Omental fat pad (tissue), 4 donors: ENCODE data around the gene NYNRIN. TPM values are rescaled to one million over a fixed set of nuclear protein-coding genes. Genes with fewer than 3 reads are reported as not detected.

Source experiments
- ATAC-seq: fragments of 150-250 bp; one replicate; pipeline ENCODE4 v1.9.1; 2016; ENCODE audit warnings: mild to moderate bottlenecking, moderate library complexity; ENCODE audit not compliant: low FRiP score
- DNase-seq: peaks from one replicate; pipeline ENCODE4 v3.0.0-alpha.2; 2019; ENCODE audit warnings: low spot score
- total RNA-seq, 4 donors: library from RNA; depleted of rRNA; stranded (reverse); fragments of >200 nt; gene quantifications; one replicate each; pipeline ENCODE4 v1.1.0, GENCODE V29; 2016
- TF ChIP-seq, protein P1 (sequence below), 3 donors: fragments of 450-650 bp; IDR thresholded peaks; one replicate each; pipeline ENCODE4 v1.5.1; 2016 to 2017; ENCODE audit warnings: antibody characterized with exemption in 3 of 3, mild to moderate bottlenecking in 3 of 3, moderate library complexity in 2 of 3

The NYNRIN gene
- total RNA-seq, 4 donors from 2014 or later, result 4.6 to 24.9 (median 13.0) TPM

DNA sequence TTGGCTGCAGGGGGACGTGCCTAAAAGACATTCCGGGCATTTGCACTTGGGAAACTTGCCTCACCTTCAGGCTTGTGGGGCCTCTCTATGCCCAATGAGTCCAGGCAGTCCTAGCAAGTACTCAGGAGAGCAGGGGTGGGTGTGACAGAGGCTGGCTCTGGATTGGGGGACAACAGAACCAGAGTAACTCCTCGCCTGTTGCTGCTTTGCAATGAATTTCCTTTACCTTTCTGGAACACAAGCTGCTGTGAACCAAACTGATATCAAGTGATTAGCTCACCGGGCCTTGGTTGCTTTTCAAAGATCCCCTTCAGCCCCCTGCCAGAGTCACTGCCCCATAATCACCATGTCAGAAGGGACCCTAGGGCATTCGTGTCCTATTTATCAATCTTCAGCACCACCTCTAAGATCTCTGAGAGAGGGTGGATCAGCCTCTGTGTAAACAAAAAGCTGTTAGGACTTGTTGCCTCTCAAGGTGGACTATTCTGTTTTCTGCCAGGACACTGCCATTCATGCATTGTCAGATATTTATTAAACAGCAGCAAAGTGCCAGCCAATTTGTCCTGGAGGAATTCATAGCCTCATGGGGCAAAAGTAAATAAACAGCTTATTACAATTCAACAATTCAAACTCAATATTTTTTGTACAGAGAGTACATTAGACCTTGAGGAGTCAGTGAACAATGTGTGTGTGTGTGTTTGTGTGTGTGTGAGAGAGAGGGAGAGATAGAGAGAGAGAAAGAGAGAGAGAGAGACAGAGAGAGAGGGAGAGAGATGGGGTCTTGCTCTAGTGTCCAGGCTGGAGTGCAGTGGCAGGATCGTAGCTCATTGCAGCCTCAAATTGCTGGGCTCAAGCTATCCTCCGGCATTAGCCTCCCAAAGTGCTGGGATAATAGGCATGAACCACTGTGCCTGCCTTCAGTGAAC, 19.6 kb upstream of the NYNRIN start:
- TF ChIP-seq, protein P1, sequence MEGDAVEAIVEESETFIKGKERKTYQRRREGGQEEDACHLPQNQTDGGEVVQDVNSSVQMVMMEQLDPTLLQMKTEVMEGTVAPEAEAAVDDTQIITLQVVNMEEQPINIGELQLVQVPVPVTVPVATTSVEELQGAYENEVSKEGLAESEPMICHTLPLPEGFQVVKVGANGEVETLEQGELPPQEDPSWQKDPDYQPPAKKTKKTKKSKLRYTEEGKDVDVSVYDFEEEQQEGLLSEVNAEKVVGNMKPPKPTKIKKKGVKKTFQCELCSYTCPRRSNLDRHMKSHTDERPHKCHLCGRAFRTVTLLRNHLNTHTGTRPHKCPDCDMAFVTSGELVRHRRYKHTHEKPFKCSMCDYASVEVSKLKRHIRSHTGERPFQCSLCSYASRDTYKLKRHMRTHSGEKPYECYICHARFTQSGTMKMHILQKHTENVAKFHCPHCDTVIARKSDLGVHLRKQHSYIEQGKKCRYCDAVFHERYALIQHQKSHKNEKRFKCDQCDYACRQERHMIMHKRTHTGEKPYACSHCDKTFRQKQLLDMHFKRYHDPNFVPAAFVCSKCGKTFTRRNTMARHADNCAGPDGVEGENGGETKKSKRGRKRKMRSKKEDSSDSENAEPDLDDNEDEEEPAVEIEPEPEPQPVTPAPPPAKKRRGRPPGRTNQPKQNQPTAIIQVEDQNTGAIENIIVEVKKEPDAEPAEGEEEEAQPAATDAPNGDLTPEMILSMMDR (IDR thresholded peaks at IDR 0.05), result no peak
- DNase-seq, result no peak
- ATAC-seq, result no peak

DNA sequence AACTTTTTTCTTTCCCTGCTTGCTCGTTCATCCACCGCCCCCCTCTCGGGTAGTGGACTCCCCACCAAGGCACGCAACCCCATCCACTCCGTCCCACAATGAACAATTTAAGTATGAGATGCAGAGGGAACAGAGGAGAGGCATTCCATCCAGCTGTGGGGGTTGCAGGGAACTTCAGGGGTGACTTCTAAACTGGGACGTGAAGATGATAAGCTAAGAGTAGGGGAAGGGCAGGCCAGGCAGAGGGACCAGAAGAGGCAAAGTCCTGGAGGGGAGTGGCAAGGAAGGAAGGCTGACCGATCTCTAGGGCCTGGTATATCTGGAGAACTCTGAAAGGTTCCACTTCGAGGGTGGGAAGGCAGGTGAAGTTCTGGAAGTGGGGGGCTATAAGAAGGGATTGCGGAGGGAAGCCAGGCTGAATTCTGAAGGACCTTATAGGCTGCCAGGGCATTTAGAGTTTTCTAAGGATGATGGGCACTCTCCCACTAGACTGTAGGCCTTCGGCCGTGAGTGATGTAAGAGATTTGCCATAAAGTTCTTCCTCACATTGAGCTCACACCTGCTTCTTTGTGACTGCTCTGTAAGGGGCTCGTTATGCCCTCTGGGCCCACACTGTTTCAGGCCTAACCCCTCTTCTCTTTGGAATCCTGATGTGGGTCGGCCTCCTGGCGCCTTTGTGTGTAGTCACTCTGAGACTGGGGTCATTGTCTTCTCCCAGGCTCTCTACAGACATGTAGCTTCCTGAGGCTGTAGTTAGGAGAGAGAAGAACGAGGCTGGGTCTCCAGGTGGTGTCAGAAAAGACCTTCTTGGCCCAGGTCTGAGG, 18.7 kb upstream of the NYNRIN start:
- no peak for DNase-seq
- TF ChIP-seq, protein P1 (IDR thresholded peaks at IDR 0.05), result no peak
- ATAC-seq, result no peak

DNA sequence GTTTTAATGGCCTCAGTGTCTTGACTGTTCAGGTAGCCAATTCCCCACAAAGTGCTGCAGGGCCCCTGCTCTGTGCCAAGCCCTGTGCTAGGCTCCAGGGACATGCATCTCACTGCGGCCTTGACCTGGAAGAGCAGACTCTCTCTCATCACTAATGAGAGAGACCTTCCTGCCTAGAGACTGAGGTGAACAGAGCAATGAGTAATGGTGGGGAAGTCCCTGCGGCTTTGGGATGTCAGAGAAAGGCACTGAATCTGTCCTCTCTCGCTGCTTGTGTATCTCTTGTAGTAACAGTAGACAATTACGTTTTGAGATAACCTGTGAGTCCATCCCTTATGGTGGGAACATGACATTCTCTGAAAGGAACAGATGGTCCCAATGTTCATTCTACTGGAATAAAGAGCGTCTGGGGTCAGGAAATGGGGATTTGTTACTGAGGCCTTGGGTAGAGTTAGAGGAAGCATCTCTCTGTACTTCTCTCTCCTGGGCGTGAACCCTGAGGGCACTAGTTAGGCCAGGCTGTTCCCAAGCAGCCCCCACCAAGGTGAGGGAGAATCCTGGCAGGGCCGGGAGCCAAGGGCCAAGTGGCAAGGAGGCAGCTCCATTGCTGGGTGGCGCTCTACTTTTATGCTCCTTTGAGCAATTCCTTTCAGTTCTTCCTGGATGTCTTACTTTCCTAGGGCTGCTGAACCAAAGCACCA, 17.3 kb upstream of the NYNRIN start:
- TF ChIP-seq, protein P1 (IDR thresholded peaks at IDR 0.05), result no peak
- ATAC-seq, result no peak
- no peak for DNase-seq

DNA sequence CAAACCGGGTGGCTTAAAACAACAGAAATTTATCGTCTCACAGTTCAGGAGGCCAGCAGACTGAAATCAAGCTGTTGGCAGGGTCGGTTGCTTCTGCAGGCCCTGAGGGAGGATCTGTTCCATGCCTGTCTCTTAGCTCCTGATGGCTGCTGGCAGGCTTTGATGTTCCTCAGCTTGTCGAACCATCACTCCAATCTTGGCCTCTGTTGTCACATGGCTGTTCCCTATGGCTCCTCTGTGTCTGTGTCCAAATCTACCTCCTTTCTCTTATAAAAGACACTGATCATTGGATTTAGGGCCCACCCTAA, 16.8 kb upstream of the NYNRIN start:
- no peak for ATAC-seq
- TF ChIP-seq, protein P1 (IDR thresholded peaks at IDR 0.05), result no peak
- DNase-seq, result no peak

DNA sequence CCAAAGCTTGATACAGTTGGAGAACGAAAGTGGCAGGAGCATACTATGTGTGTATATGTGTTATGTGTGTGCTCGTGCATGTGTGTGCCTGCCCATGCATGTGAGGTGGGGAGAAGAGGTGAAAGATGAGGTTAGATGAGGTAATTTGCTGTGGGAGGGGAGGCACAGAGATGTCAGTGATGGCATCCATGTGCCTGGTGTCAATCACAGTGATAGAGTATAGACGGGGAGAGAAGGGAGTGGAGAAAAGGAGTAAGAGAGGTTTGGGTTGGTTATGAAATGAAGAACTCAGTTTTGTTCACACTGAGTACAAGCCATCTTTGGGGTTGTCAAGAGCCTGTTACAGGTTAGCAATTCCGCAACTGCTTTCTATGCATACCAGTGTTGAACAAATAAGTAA, 14.6 kb upstream of the NYNRIN start:
- ATAC-seq (no peak), DNase-seq (no peak)
- TF ChIP-seq, protein P1 (IDR thresholded peaks at IDR 0.05), result no peak

DNA sequence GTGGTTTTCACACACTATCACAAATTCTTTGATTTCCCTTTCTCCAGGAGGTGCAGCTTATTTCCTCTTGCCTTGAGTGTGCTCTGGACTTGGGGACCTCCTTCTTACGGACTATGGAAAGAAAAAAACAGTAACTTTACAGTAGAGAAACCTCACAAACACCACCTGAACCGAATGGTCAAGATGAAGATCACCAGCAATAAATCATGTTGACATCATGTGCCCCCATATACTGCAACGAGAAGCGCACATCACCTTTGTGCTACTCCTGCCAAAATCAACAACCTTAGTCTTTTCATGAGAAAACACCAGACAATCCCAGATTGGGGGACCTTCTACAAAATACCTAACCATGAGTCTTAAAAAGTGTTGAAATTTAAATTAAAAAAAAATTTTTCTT, 13.3 kb upstream of the NYNRIN start:
- TF ChIP-seq, protein P1 (IDR thresholded peaks at IDR 0.05), result no peak
- ATAC-seq (no peak), DNase-seq (no peak)
